Measurements from ENCODE around the gene AOAH. TPM values are rescaled to one million over a fixed set of nuclear protein-coding genes. Genes with fewer than 3 reads are reported as not detected.

The AOAH gene
- total and polyA plus RNA-seq, 8 donors, result 1.6 to 35.8 (median 4.3) TPM; not detected in 1

DNA sequence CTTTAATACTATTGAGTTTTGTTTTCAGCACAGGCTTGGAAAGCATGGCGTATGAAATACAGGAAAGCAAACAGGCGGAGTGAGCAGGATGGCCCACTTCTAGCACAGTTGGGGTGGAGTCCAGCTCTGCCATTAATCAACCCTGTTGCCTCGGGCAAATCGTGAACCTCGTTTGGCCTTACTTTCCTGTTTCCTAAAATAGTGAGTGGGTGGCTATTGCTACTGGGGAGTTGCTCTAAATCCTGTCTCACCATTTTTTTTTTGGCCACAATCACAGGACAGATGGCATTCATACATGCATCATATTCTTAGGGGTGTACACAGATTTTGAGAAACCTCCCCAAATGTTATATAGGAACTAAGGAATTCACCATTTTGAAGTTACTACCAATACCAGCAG is 176.9 kb downstream of the AOAH start:
- Histone ChIP-seq H3K4me1 (no peaks in the 10 kb centered on the region), H3K9me3 (no peaks in the 10 kb centered on the region), H3K27ac (no peak overlapping the region), H3K27me3 (no peaks in the 10 kb centered on the region), H3K4me3 (no peak overlapping the region), H3K36me3 (no peaks in the 10 kb centered on the region)
- no peak for DNase-seq
- TF ChIP-seq, protein P1, sequence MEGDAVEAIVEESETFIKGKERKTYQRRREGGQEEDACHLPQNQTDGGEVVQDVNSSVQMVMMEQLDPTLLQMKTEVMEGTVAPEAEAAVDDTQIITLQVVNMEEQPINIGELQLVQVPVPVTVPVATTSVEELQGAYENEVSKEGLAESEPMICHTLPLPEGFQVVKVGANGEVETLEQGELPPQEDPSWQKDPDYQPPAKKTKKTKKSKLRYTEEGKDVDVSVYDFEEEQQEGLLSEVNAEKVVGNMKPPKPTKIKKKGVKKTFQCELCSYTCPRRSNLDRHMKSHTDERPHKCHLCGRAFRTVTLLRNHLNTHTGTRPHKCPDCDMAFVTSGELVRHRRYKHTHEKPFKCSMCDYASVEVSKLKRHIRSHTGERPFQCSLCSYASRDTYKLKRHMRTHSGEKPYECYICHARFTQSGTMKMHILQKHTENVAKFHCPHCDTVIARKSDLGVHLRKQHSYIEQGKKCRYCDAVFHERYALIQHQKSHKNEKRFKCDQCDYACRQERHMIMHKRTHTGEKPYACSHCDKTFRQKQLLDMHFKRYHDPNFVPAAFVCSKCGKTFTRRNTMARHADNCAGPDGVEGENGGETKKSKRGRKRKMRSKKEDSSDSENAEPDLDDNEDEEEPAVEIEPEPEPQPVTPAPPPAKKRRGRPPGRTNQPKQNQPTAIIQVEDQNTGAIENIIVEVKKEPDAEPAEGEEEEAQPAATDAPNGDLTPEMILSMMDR (IDR thresholded peaks at IDR 0.05), result no peak
- TF ChIP-seq POLR2AphosphoS5 (IDR thresholded peaks at IDR 0.05) (no peak), EP300 (IDR thresholded peaks at IDR 0.05) (no peak)
- intact Hi-C loops (cut with DNase I; ENCODE audit: low total_unique reads), result no loop called here
- 39 to 55% (median 50%) methylated on average over 5 of the region's 5 CpGs for WGBS, 5 donors

DNA sequence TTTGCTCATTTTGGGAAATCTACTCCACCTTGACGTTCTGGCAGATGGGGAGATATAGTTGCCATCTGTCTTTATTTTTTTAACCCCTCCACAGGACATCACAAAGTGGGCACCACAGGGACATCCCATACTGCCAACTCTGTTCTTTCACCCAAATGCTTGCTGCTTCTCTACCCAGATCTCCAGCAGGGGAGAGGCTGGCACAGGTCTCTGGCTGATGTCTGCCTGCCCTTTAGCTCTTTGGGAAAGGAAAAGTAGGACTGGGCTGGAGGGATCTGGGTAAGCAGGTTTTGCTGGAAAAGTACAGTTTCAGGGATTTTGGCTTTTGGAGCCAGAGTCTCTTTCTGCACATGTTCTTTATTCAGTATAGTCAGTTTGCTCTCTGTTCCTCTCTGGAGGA is 178.0 kb downstream of the AOAH start:
- Histone ChIP-seq H3K9me3 (no peaks in the 10 kb centered on the region), H3K36me3 (no peaks in the 10 kb centered on the region), H3K27me3 (no peaks in the 10 kb centered on the region), H3K27ac (no peak overlapping the region), H3K4me3 (no peak overlapping the region), H3K4me1 (no peaks in the 10 kb centered on the region)
- no peak for DNase-seq
- 26 to 36% (median 35%) methylated on average over 1 of the region's 1 CpG for WGBS, 5 donors
- TF ChIP-seq EP300 (IDR thresholded peaks at IDR 0.05), result no peak
- no peak for TF ChIP-seq POLR2A (IDR thresholded peaks at IDR 0.05)
- TF ChIP-seq, protein P1 (IDR thresholded peaks at IDR 0.05), result no peak
- TF ChIP-seq POLR2AphosphoS5 (IDR thresholded peaks at IDR 0.05), result no peak
- intact Hi-C loops (cut with DNase I; ENCODE audit: low total_unique reads), result no loop called here

DNA sequence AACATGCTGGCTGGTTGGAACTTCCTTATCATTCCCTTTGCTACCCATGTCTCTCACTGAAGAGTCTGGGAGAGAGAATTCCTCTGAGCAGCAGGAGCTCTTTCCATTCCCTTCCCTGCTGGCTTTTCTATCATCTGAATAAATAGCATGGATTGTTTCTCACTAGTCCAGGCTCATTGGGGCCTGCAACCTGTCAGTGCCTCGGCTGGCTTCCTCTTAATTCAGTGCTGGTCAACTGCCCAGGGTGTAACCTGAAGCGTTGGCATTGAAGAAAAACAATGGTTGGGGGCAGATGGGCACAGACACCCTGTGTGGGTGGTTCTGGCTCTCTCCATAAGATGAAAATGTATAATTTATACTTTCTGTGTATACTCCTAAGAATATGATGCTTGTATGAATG is 179.0 kb downstream of the AOAH start:
- Histone ChIP-seq H3K4me1 (no peaks in the 10 kb centered on the region), H3K27me3 (no peaks in the 10 kb centered on the region), H3K4me3 (no peak overlapping the region), H3K36me3 (peaks cover 0 to 5% (median 0%) of the 10 kb centered on the region in 4 donors), H3K27ac (no peak overlapping the region), H3K9me3 (no peaks in the 10 kb centered on the region)
- DNase-seq, result no peak
- intact Hi-C loops (cut with DNase I; ENCODE audit: low total_unique reads), result no loop called here
- TF ChIP-seq, protein P1 (IDR thresholded peaks at IDR 0.05), result no peak
- TF ChIP-seq POLR2A (IDR thresholded peaks at IDR 0.05) (no peak), EP300 (IDR thresholded peaks at IDR 0.05) (no peak), POLR2AphosphoS5 (IDR thresholded peaks at IDR 0.05) (no peak)
- WGBS, 5 donors, result 58 to 65% (median 61%) methylated on average over 2 of the region's 2 CpGs

DNA sequence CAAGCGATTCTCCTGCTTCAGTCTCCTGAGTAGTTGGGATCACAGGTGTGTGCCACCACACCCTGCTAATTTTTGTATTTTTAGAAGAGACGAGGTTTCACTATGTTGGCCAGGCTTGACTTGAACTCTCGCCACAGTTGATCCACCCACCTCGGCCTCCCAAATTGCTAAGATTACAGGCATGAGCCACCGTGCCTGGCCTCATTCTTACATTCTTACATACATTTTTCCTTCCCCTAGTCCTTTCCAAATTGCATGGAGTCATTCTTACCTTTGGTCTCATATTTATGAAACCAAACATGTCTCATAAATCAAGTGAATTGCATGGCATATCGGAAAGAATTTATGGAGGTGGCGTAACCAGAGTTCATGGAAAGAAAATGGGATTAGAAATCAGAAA is 186.2 kb downstream of the AOAH start:
- intact Hi-C loops (cut with DNase I; ENCODE audit: low total_unique reads), result no loop called here
- Histone ChIP-seq H3K36me3 (peaks cover 0 to 16% (median 0%) of the 10 kb centered on the region in 4 donors), H3K4me1 (no peaks in the 10 kb centered on the region), H3K9me3 (no peaks in the 10 kb centered on the region), H3K4me3 (no peak overlapping the region), H3K27ac (no peak overlapping the region), H3K27me3 (no peaks in the 10 kb centered on the region)
- DNase-seq, result no peak
- WGBS, 5 donors, result 73 to 84% (median 80%) methylated on average over 7 of the region's 7 CpGs
- TF ChIP-seq POLR2AphosphoS5 (IDR thresholded peaks at IDR 0.05) (no peak), EP300 (IDR thresholded peaks at IDR 0.05) (no peak)
- TF ChIP-seq, protein P1 (IDR thresholded peaks at IDR 0.05), result no peak
